ENCODE measurements around the gene ROGDI.

Gene ROGDI

DNA sequence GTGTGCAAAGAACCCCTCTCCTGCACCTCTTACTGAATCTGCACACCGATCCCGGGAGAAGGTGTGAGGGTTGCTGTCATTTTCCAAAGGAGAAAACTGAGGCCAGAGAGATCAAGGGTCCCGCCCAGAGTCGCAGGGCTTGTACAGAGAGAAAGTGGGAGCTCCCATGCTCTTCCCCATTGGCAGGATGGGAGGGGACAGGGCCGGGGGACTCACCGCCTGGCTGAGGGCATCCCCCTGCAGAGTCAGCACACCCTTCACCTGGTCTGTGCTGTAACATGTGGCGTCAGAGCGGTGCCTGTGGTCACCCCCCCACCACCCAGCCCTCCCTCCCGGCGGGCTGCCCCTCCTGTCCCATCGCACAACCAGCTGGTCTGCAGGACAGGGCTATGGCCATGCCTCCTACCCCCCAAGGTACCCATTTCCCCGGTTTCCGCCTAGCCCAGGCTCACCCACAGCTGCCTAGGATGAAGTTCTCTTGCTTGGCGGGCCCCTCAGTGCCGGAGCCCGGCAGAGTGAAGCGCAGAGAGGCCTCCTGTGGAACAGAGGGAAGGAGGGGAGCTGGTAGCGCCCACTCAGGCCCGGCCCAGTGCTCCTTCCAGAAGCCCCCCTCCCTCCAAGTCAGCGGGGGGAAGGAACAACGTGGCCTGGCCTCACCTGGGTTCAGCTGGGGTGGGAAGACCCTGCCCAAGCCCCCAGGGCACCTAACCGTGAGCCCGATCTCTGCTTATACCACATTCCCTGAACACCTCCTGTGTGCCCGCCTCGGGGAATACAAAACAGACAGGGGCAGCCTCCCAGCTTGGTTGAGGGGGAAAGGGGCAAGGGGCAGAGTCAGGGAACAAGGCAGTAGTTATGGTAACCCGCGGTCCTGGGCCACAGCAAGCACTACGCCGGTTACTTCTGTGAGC is 1.1 kb downstream of the ROGDI start:
- no peak overlapping the region for H3K27ac ChIP-seq (ENCODE audit: low read length)
- no peaks in the 10 kb centered on the region for H3K27me3 ChIP-seq (ENCODE audit: control insufficient read depth, insufficient read depth, low read length)
- no peaks in the 10 kb centered on the region for H3K9me3 ChIP-seq (ENCODE audit: control insufficient read depth, insufficient read depth, low read length)
- peaks cover 2% of the 10 kb centered on the region; the same call in 1 of the 2 replicates for H3K4me1 ChIP-seq (ENCODE audit: control insufficient read depth, insufficient read depth, low read length)
- WGBS (ENCODE audit: insufficient coverage, insufficient read length), result no CpG with 5 or more reads among the region's 29 CpGs
- DNase-seq (ENCODE audit: low read depth, low spot score), result no peak
- H3K4me3 ChIP-seq (ENCODE audit: low read length), result peak overlapping the region; percentile 93; the same call in 1 of the 2 replicates
- peaks cover 11% of the 10 kb centered on the region for H3K36me3 ChIP-seq (ENCODE audit: control insufficient read depth, insufficient read depth, low read length)

DNA sequence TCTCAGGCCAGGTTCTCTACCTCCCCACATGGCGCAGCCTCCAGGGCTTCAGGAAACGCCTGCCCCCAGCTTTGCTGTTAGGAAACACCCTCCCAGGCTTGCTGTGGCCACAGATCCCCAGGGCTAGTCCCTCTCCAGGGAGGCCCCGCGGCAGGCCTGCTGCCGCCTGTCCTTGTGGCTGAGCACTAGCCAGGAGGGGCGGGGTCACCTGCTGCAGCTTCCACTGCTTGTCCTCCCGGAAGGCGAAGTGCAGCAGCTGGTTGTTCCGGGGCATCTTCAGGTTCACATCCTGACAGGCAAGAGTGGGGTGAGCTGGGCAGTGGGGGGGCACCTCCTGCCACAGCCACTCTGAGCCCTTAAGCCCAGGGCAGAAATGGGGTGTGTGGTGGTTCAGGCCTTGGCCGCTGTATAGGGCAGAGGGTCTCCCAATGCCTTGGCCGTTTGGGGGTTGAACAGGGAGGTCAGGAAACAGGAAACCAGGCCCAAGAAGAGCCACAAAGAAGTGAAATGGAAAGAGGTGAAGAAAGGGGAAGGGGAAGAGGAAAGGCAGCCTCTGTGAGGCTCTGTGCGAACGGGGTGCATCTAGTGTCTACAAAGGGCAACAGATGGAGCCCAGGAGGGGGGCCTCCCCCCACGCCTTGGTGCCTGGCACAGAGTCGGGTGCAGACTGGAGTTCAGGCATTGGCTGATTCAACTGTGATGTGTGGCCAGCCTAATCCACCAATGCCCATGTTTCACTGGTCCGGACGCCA is 2.0 kb downstream of the ROGDI start:
- H3K4me3 ChIP-seq (ENCODE audit: low read length), result no peak overlapping the region
- peaks cover 11% of the 10 kb centered on the region for H3K36me3 ChIP-seq (ENCODE audit: control insufficient read depth, insufficient read depth, low read length)
- H3K9me3 ChIP-seq (ENCODE audit: control insufficient read depth, insufficient read depth, low read length), result no peaks in the 10 kb centered on the region
- WGBS (ENCODE audit: insufficient coverage, insufficient read length), result no CpG with 5 or more reads among the region's 17 CpGs
- peaks cover 2% of the 10 kb centered on the region; the same call in 1 of the 2 replicates for H3K4me1 ChIP-seq (ENCODE audit: control insufficient read depth, insufficient read depth, low read length)
- no peak overlapping the region for H3K27ac ChIP-seq (ENCODE audit: low read length)
- H3K27me3 ChIP-seq (ENCODE audit: control insufficient read depth, insufficient read depth, low read length), result no peaks in the 10 kb centered on the region
- DNase-seq (ENCODE audit: low read depth, low spot score), result no peak

DNA sequence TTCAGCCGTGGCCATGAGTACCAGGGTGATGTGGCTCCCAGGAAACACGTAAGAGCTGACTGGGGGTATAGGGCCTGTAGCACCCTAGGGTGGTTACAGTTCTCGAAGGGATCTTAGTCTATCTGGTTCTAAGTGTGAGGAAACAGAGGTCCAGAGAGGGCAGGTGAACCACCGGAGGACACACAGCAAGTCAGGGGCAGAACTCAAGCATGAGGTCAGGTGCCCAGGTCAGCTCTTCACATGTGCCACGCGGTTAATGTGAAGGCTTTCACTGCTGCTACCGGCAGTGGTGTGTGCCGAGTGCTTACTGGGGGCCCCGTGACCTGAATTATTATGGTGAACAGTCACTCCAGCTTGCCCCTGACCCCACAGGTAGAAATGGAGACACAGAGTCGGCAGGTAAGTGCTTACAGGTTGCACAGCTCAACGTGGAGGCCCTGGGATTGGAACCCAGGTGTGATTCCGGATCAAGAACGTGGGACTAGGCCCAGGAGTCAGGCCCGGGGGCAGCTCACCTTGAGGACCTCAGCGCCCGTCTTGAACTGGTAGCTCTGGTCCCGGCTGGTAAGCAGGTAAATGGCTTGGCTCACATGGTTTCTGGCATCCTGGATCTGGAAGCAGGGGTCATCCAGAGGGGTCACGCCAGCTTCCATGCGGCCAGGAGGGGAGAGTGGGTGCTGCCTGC is 3.1 kb downstream of the ROGDI start:
- Histone ChIP-seq H3K36me3 (ENCODE audit: control insufficient read depth, insufficient read depth, low read length) (peaks cover 10% of the 10 kb centered on the region), H3K27me3 (ENCODE audit: control insufficient read depth, insufficient read depth, low read length) (no peaks in the 10 kb centered on the region), H3K4me1 (ENCODE audit: control insufficient read depth, insufficient read depth, low read length) (peaks cover 2% of the 10 kb centered on the region; the same call in 1 of the 2 replicates), H3K4me3 (ENCODE audit: low read length) (no peak overlapping the region), H3K27ac (ENCODE audit: low read length) (no peak overlapping the region), H3K9me3 (ENCODE audit: control insufficient read depth, insufficient read depth, low read length) (no peaks in the 10 kb centered on the region)
- no CpG with 5 or more reads among the region's 19 CpGs for WGBS (ENCODE audit: insufficient coverage, insufficient read length)
- no peak for DNase-seq (ENCODE audit: low read depth, low spot score)

DNA sequence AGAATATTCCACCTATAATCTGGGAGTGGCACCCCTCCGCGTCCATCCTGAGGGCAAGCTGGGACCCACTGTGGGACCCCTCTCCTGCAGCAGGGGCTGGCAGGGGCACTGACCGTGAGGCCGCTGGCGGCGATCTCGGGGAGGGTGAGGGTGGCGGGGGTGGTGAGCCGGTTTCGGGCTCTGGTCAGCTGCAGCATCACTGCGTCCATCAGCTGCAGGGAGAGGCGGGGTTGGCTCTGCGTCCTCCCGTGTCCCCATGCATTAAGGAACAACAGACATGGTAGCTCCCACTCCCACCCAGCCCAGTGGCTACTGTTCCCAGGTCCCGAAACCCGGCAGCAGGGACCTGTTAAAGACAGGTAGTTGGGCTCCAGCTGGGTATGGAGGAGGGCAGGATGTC is 4.0 kb downstream of the ROGDI start:
- H3K9me3 ChIP-seq (ENCODE audit: control insufficient read depth, insufficient read depth, low read length), result no peaks in the 10 kb centered on the region
- peaks cover 8% of the 10 kb centered on the region for H3K36me3 ChIP-seq (ENCODE audit: control insufficient read depth, insufficient read depth, low read length)
- H3K27ac ChIP-seq (ENCODE audit: low read length), result no peak overlapping the region
- peaks cover 2% of the 10 kb centered on the region; the same call in 1 of the 2 replicates for H3K4me1 ChIP-seq (ENCODE audit: control insufficient read depth, insufficient read depth, low read length)
- no peak for DNase-seq (ENCODE audit: low read depth, low spot score)
- no peak overlapping the region for H3K4me3 ChIP-seq (ENCODE audit: low read length)
- no peaks in the 10 kb centered on the region for H3K27me3 ChIP-seq (ENCODE audit: control insufficient read depth, insufficient read depth, low read length)
- WGBS (ENCODE audit: insufficient coverage, insufficient read length), result no CpG with 5 or more reads among the region's 16 CpGs

DNA sequence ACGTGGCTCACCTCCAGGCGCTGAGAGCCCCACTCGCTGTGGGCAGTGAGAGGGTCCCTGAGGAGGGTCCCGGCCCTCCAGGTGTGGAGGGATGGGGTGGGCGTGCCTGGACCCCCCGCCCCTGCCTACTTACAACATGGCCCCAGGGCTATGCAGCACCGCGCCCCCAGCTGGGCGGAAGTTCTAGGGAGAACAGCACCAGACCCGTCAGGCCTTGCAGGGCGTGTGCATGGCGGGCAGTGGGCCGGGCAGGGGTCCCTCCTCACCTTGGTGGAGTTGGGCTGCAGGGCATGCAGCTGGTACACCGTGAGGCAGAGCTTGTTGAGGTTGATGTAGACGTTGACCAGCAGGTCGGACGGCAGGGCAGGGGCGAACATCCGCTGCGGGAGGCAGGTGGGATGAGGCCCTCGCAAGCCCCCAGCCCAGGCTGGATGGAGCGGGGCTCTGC is 4.6 kb downstream of the ROGDI start:
- Histone ChIP-seq H3K4me1 (ENCODE audit: control insufficient read depth, insufficient read depth, low read length) (peaks cover 2% of the 10 kb centered on the region; the same call in 1 of the 2 replicates), H3K4me3 (ENCODE audit: low read length) (no peak overlapping the region), H3K36me3 (ENCODE audit: control insufficient read depth, insufficient read depth, low read length) (peaks cover 8% of the 10 kb centered on the region), H3K9me3 (ENCODE audit: control insufficient read depth, insufficient read depth, low read length) (no peaks in the 10 kb centered on the region), H3K27me3 (ENCODE audit: control insufficient read depth, insufficient read depth, low read length) (no peaks in the 10 kb centered on the region), H3K27ac (ENCODE audit: low read length) (no peak overlapping the region)
- WGBS (ENCODE audit: insufficient coverage, insufficient read length), result no CpG with 5 or more reads among the region's 22 CpGs
- DNase-seq (ENCODE audit: low read depth, low spot score), result no peak

DNA sequence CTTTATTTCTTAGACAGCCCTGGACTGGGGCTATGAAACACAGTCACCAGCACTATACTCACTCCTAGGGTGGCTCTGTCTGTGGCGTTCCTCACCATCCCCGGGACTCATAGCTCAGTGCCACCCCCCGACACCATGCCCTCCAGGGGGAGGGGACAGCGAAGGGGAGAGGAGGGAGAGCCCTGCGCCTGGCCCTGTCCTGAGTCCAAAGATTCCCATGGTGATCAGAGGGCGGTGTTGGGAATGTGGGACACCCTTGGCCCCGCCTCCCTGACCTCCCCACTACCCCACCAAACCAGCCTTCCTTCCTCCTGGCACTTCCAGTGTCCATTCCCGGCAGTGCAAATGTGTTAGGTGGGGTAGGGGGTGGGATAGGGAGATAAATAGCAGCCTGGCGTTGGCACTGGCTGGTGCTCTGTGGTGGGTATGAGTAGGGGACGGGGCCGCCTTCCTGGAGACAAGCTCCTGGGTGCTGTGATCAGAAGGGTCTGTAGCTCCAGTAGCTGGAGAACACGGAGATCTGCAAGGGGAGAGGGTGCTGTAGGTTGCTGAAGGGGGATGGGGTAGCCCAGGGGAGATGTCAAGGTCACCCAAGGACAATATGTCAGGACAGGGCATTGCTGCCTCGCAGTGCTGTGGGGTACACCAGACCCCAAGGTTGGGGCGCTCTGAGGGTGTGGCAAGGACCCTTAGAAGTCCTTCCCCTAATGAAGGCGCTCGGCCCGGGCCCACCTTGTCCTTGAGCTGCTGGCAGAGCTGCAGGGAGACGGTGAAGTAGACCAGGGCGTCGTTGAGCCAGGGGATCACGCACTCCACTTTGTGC is 5.2 kb downstream of the ROGDI start:
- WGBS (ENCODE audit: insufficient coverage, insufficient read length), result no CpG with 5 or more reads among the region's 21 CpGs
- no peak for DNase-seq (ENCODE audit: low read depth, low spot score)
- no peak overlapping the region for H3K27ac ChIP-seq (ENCODE audit: low read length)
- H3K36me3 ChIP-seq (ENCODE audit: control insufficient read depth, insufficient read depth, low read length), result peaks cover 8% of the 10 kb centered on the region
- H3K4me1 ChIP-seq (ENCODE audit: control insufficient read depth, insufficient read depth, low read length), result peaks cover 2% of the 10 kb centered on the region; the same call in 1 of the 2 replicates
- no peaks in the 10 kb centered on the region for H3K27me3 ChIP-seq (ENCODE audit: control insufficient read depth, insufficient read depth, low read length)
- H3K9me3 ChIP-seq (ENCODE audit: control insufficient read depth, insufficient read depth, low read length), result no peaks in the 10 kb centered on the region
- no peak overlapping the region for H3K4me3 ChIP-seq (ENCODE audit: low read length)

DNA sequence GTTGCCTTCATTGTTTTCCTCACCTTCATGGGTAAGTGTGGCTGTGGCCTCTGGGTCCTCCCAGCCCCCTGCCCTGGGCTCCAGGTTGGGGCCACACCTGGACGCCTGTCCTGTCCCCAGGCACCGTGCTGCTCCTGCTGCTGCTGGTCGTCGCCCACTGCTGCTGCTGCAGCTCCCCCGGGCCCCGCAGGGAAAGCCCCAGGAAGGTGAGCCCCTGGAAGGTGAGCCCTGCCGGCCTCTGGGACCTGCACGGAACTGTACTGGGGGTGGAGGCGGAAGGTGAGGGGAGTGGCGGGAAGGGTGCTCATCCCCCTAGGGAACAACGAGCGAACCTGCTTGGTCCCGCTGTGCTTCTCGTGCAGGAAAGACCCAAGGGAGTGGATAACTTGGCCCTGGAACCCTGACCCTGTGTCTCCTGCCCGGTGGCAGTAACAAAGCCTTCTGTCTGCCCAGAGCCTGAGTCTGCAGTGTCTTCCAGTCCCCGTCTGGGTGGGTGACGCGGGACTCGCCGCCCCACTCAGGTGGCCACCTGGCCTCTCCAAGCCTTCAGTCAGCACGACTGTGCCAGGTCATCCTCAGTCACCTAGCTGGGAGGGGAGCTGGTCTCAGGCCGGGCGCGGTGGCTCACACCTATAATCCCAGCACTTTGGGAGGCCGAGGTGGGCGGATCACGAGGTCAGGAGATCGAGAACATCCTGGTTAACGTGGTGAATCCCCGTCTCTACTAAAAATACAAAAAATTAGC is 6.4 kb downstream of the ROGDI start:
- no peaks in the 10 kb centered on the region for H3K27me3 ChIP-seq (ENCODE audit: control insufficient read depth, insufficient read depth, low read length)
- no peaks in the 10 kb centered on the region for H3K4me1 ChIP-seq (ENCODE audit: control insufficient read depth, insufficient read depth, low read length)
- no CpG with 5 or more reads among the region's 30 CpGs for WGBS (ENCODE audit: insufficient coverage, insufficient read length)
- H3K4me3 ChIP-seq (ENCODE audit: low read length), result no peak overlapping the region
- DNase-seq (ENCODE audit: low read depth, low spot score), result no peak
- peaks cover 8% of the 10 kb centered on the region for H3K36me3 ChIP-seq (ENCODE audit: control insufficient read depth, insufficient read depth, low read length)
- no peak overlapping the region for H3K27ac ChIP-seq (ENCODE audit: low read length)
- no peaks in the 10 kb centered on the region for H3K9me3 ChIP-seq (ENCODE audit: control insufficient read depth, insufficient read depth, low read length)

DNA sequence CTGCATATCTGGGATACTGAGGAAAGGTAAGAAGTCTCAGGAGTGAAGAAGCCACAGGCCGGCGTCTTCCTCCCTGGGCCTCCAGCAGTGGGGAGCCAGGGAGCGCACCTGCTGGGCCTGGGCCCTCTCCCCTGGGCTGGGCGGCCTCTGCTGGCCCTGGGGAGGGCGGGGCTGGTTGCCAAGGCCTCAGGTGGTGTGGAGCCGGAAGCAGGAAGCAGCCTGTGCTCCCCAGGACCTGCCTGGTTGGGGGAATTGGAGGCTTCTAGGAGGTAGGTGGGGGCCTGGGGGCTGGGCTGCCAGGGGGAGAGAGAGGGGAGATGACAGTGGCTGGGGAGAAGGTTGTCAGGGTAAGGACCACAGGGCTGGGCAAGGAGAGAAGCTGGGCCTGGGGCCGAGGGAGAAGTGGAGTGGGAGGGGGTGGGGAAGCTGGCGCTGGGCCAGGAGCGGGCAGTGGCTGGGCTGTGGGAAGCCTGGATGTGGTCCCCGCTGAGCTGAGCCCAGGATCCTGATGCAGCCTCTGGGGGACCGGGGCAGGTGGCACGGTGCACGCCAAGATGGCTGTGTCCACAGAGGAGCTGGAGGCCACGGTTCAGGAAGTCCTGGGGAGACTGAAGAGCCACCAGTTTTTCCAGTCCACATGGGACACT is 7.1 kb downstream of the ROGDI start, which contains the start of gene SMIM22:
SMIM22 (plus strand) TSS at position 189 of the 647 bp plus-strand sequence; CDS start at position 555, 366 bp downstream.
- Histone ChIP-seq H3K4me3 (ENCODE audit: low read length) (no peak within 1 kb of the TSS), H3K27me3 (ENCODE audit: control insufficient read depth, insufficient read depth, low read length) (no peaks in the 10 kb centered on the region), H3K27ac (ENCODE audit: low read length) (no peak within 1 kb of the TSS), H3K4me1 (ENCODE audit: control insufficient read depth, insufficient read depth, low read length) (no peaks in the 10 kb centered on the region), H3K9me3 (ENCODE audit: control insufficient read depth, insufficient read depth, low read length) (no peaks in the 10 kb centered on the region), H3K36me3 (ENCODE audit: control insufficient read depth, insufficient read depth, low read length) (peaks cover 8% of the 10 kb centered on the region)
- no CpG with 5 or more reads among the region's 14 CpGs for WGBS (ENCODE audit: insufficient coverage, insufficient read length)
- no peak for DNase-seq (ENCODE audit: low read depth, low spot score)
